Aortic smooth muscle cell (primary cell): ENCODE results near the gene CD247. TPM values are rescaled to one million over a fixed set of nuclear protein-coding genes. Genes with fewer than 3 reads are reported as not detected.

Experiments
- total RNA-seq: library from RNA; depleted of rRNA; stranded (reverse); fragments of >200 nt; gene quantifications from 2 replicates; pipeline ENCODE4 v1.2.3, GENCODE V29; 2014

CD247 gene
- 0.26 TPM in 1 of 2 replicates, not detected in the other for total RNA-seq

DNA sequence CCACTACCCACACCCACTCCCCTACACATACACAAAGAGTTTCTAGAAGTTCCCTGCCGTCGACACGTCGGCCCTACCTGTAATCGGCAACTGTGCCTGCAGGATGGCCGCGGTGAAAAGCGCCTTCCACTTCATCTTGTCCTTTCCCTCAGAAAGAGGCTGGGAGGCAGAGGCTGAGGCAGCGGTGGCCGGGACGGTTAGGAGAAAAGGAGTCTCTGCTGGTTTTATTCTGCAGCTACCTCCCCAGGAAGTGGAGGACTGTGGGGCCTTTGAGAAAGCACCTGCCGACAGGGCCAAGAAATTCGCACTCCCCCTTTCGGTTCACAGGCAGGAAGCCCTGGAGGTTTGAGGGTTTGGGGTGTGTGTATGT, at the start of gene CD247:
CD247 (minus strand) TSS at position 199 of the 370 bp plus-strand sequence; CDS start at position 135, 64 bp downstream.

DNA sequence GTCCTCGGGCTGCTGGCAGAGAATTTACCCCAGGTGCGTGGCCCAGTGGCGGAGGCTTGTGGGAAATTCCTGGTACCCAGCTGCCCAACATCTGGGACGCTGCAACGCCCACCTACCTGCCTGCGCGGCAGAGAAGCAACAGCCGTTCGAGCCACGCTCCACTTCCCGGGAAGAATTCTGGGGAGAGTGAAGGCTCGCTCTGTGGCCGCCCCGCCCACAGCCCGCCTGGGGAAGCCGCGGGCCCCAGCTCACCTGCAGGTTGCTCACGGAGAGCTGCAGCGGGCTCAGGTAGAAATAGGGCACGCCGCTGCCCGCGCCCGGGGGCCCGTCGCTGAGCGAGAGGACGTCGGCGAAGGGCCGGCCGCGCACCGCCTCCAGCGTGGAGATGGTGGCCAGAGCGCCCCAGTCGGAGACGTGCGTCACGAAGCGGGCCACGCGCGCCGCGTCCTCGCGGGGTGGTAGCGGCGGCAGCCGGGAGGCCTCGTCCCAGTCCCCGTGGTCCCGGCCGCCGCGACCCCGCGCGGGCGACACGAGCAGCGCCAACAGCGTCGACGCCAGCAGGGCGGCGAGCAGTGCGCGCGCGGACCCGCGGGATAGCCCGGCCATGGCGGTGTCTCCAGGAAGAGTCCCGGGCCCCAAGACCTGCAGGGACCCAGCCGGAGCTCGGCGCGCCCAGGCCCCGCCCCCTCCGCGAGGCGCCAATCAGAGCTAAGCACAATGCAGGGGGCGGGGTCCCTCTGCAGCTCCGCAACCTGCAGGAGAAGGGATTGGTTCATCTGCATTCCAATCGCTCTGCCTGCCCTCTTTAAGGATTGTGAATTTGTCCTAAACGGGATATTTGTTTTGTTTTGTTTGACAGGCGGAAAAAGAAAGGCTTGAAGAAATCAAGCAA, 35.1 kb upstream of the CD247 start, which contains the start of gene CREG1:
CREG1 (minus strand) TSS at position 627 of the 892 bp plus-strand sequence.

Other genes with a start within 250 kb of the CD247 start
- gene CREG1, start 35.2 kb upstream of the CD247 start, total RNA-seq, result 18.7 and 30.4 TPM in 2 replicates
- gene RCSD1, start 111.7 kb upstream of the CD247 start, total RNA-seq, result 0.19 and 0.26 TPM in 2 replicates
- 107 and 110 TPM in 2 replicates for gene MPZL1, start 203.5 kb upstream of the CD247 start, total RNA-seq